HK-2 (cell line): ENCODE results near the gene ZNG1B.
"Not testable (repeated sequence)": the region's sequence is repeated elsewhere in the genome, so short reads cannot be mapped to it uniquely, and the experiment has no call there.

Experiments used
- DNase-seq: peaks from one replicate; pipeline ENCODE4 v3.0.0-alpha.2; 2018; ENCODE audit not compliant: unreplicated experiment

The ZNG1B gene

GRCh38 chr2:113503094-113504042, 65.9 kb downstream of the ZNG1B start:
- DNase-seq, result peak; percentile 28

GRCh38 chr2:113504081-113504480, 66.6 kb downstream of the ZNG1B start:
- DNase-seq, result peak; percentile 1

GRCh38 chr2:113507394-113508140, 70.1 kb downstream of the ZNG1B start:
- DNase-seq, result not testable (repeated sequence)

- DNase-seq, result not testable (repeated sequence)
These were observed 70.7 kb downstream of the ZNG1B start for GRCh38 chr2:113508187-113508586.

- DNase-seq, result not testable (repeated sequence)
These were observed 73.4 kb downstream of the ZNG1B start for GRCh38 chr2:113510913-113511312.

GRCh38 chr2:113511859-113512258, 74.4 kb downstream of the ZNG1B start:
- DNase-seq, result not testable (repeated sequence)

GRCh38 chr2:113515457-113515856, 78.0 kb downstream of the ZNG1B start:
- not testable (repeated sequence) for DNase-seq

GRCh38 chr2:113515995-113516394, 78.5 kb downstream of the ZNG1B start:
- not testable (repeated sequence) for DNase-seq

- not testable (repeated sequence) for DNase-seq
These were observed 79.5 kb downstream of the ZNG1B start for GRCh38 chr2:113517025-113517424.

- not testable (repeated sequence) for DNase-seq
These were observed 83.3 kb downstream of the ZNG1B start for GRCh38 chr2:113520837-113521236.

GRCh38 chr2:113521492-113521891, 84.0 kb downstream of the ZNG1B start:
- not testable (repeated sequence) for DNase-seq

GRCh38 chr2:113524986-113525385, 87.5 kb downstream of the ZNG1B start:
- not testable (repeated sequence) for DNase-seq

GRCh38 chr2:113527350-113528045, 90.0 kb downstream of the ZNG1B start:
- DNase-seq, result not testable (repeated sequence)

- DNase-seq, result not testable (repeated sequence)
These were observed 90.6 kb downstream of the ZNG1B start for GRCh38 chr2:113528126-113528525.

- not testable (repeated sequence) for DNase-seq
These were observed 91.4 kb downstream of the ZNG1B start for GRCh38 chr2:113528904-113529303.

GRCh38 chr2:113532991-113533390, 95.5 kb downstream of the ZNG1B start:
- DNase-seq, result not testable (repeated sequence)

- not testable (repeated sequence) for DNase-seq
These were observed 99.1 kb downstream of the ZNG1B start for GRCh38 chr2:113536573-113536972.

- not testable (repeated sequence) for DNase-seq
These were observed 103.3 kb downstream of the ZNG1B start for GRCh38 chr2:113540834-113541203.

GRCh38 chr2:113541204-113541975, 103.9 kb downstream of the ZNG1B start:
- DNase-seq, result peak; percentile 1

- DNase-seq, result not testable (repeated sequence)
These were observed 104.5 kb downstream of the ZNG1B start for GRCh38 chr2:113541976-113542485.

GRCh38 chr2:113542529-113542928, 105.0 kb downstream of the ZNG1B start:
- not testable (repeated sequence) for DNase-seq
